Cardiac muscle cell (in vitro differentiated cells and primary cell): ENCODE measurements around the gene SRL. TPM values are rescaled to one million over a fixed set of nuclear protein-coding genes. Genes with fewer than 3 reads are reported as not detected.
"Not testable (repeated sequence)": the region's sequence is repeated elsewhere in the genome, so short reads cannot be mapped to it uniquely, and the experiment has no call there.

Source experiments
- DNase-seq, 2 donors: peaks; one replicate each; pipeline versions ENCODE4 v3.0.0 to v3.0.0-alpha.2; 2010 to 2017; ENCODE audit warnings: low read depth in 1 of 2, low spot score in 1 of 2
- H3K27ac ChIP-seq: fragments of 200-600 bp; sonication (generic); 2 replicates; pipeline ENCODE4 v1.5.1; 2016
- H3K27me3 ChIP-seq: fragments of 200-600 bp; sonication (generic); 2 replicates; pipeline ENCODE4 v1.6.0; 2016; ENCODE audit warnings: control low read depth
- H3K36me3 ChIP-seq: fragments of 200-600 bp; sonication (generic); 2 replicates; pipeline ENCODE4 v1.5.1; 2016; ENCODE audit warnings: control low read depth
- H3K4me1 ChIP-seq: fragments of 200-600 bp; sonication (generic); 2 replicates; pipeline ENCODE4 v1.8.1; 2017; ENCODE audit warnings: low read depth, mild to moderate bottlenecking, mixed run types
- H3K4me3 ChIP-seq: fragments of 200-600 bp; sonication (generic); 2 replicates; pipeline ENCODE4 v1.5.1; 2016; ENCODE audit warnings: mild to moderate bottlenecking
- H3K9me3 ChIP-seq: fragments of 200-600 bp; sonication (generic); 2 replicates; pipeline ENCODE4 v1.5.1; 2017; ENCODE audit warnings: low read depth, mild to moderate bottlenecking, control low read depth
- polyA plus RNA-seq: library from polyadenylated mRNA; unstranded; fragments of >200 nt; fragmentation: Nextera tagmentation; extraction: Ambion mirVana; gene quantifications from 2 replicates; pipeline ENCODE4 v1.2.1, GENCODE V29; 2016
- total RNA-seq: library from RNA; depleted of rRNA; stranded (reverse); fragments of >200 nt; gene quantifications from 2 replicates; pipeline ENCODE4 v1.2.3, GENCODE V29; 2016
- TF ChIP-seq, protein P1 (sequence below): IDR thresholded peaks from 2 replicates; pipeline ENCODE4 v1.5.1; 2012; ENCODE audit warnings: low read depth, mild to moderate bottlenecking, low read length

SRL gene
- total and polyA plus RNA-seq, 2 experiments from 2014 or later: 45.9 to 51.1 TPM

DNA sequence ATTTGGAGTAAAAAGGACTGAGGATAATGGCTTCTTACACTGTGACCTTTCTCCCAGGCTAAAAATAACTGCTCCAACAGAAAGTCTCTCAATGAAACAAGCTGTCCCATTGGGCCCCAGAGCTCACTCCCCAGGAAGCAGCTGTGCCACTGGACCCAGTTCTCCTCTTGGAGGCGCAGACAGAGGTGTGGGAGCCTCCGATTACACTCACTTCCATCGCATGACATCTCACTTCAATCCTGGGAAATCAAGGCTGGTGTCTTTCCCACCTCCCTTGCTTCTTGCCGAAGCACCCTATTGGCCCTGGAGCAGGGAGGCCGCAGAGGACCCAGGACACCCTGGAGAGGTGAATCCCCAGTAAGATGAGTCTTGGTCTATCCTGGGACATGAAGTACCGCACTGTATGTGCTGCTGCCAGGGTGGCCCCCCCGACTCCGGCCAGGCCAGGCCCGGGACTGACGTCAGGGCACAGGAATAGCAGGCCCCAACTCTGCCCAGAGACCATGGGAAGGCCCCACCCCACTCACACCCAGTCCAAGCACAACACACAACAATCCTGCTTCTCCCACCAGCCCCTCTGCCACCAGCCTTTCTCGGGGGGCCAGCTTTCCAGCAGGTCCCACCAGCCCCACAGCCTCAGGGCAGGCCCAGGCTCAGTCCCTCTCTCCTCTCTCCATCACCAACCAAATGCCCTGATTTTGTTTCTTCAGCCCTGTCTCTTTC is 29.5 kb downstream of the SRL start:
- no peak for DNase-seq
- Histone ChIP-seq H3K4me1 (peaks cover 43% of the 10 kb centered on the region), H3K27ac (peak overlapping the region; percentile 65), H3K4me3 (no peak overlapping the region), H3K9me3 (no peaks in the 10 kb centered on the region), H3K27me3 (no peaks in the 10 kb centered on the region), H3K36me3 (peaks cover 6% of the 10 kb centered on the region)
- TF ChIP-seq, protein P1, sequence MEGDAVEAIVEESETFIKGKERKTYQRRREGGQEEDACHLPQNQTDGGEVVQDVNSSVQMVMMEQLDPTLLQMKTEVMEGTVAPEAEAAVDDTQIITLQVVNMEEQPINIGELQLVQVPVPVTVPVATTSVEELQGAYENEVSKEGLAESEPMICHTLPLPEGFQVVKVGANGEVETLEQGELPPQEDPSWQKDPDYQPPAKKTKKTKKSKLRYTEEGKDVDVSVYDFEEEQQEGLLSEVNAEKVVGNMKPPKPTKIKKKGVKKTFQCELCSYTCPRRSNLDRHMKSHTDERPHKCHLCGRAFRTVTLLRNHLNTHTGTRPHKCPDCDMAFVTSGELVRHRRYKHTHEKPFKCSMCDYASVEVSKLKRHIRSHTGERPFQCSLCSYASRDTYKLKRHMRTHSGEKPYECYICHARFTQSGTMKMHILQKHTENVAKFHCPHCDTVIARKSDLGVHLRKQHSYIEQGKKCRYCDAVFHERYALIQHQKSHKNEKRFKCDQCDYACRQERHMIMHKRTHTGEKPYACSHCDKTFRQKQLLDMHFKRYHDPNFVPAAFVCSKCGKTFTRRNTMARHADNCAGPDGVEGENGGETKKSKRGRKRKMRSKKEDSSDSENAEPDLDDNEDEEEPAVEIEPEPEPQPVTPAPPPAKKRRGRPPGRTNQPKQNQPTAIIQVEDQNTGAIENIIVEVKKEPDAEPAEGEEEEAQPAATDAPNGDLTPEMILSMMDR: no peak

DNA sequence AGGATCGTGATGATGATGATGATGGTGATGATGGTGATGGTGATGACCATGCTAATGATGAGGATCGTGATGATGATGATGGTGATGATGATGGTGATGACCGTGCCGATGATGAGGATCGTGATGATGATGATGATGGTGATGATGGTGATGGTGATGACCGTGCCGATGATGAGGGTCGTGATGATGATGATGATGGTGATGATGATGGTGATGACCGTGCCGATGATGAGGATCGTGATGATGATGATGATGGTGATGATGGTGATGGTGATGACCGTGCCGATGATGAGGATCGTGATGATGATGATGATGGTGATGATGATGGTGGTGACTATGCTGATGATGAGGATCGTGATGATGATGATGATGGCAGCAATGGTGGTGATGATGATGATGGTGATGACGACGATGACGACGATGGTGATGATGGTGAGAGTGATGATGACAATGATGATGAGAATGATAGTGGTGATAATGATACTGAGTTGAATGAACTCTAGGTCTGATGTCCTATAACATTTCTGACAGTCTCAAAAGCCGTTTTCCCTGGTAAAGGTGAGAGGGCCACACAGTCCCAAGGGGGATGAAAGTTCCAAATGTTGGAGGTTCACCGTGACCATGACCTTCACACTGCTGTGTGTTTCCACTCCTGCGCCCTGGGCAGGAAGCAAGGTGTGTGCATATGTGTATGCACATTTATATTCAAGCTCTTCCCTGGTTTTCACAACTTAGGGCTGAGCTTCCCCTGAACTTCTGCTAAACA is 30.3 kb downstream of the SRL start:
- peak overlapping the region; percentile 65 for H3K27ac ChIP-seq
- not testable (repeated sequence) for DNase-seq, H3K9me3 ChIP-seq, H3K36me3 ChIP-seq, H3K4me3 ChIP-seq, H3K27me3 ChIP-seq
- peaks cover 39% of the 10 kb centered on the region for H3K4me1 ChIP-seq

DNA sequence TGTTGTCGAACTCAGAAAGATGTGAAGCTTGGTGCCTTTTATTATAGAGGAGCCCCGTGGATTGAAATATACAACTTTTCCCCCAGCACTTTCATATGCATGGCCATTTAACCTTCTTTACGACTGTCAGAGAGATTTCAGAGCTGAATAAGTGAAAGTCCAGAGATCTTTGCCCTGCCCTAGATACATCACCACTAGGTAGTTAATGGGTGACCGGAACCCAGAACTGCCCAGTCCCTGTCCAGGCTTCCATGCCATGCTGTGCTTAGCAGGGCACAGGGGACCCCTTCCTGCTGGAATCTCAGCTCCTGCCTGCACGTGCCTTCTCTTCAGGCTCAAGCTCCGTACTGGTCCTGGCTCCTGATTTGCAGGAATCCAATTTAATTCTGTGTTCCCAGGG is 32.2 kb downstream of the SRL start:
- Histone ChIP-seq H3K27ac (no peak overlapping the region), H3K9me3 (no peaks in the 10 kb centered on the region), H3K4me1 (peaks cover 26% of the 10 kb centered on the region), H3K27me3 (no peaks in the 10 kb centered on the region), H3K4me3 (no peak overlapping the region), H3K36me3 (peaks cover 6% of the 10 kb centered on the region)
- TF ChIP-seq, protein P1: no peak
- DNase-seq: no peak

DNA sequence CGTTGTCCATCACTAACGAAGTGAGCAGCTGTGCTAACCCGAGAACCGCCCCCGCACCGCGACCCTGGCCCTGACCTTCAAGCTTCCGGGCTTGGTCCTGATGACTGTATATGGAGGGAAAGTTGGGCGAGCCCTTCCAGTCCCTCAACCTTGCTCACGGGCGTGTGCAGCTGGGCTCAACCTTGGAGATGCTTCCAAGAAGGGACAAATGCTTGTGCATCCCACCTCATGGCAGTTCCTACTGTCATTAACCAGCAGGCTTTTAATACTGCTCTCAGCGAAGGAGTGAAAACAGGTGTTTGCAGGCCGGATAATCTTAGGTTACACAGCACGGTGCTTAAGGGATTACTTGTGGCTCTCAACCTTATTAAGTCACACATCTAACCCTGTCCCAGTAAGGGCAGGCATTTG is 33.5 kb downstream of the SRL start:
- Histone ChIP-seq H3K36me3 (peaks cover 6% of the 10 kb centered on the region), H3K4me1 (peaks cover 26% of the 10 kb centered on the region), H3K4me3 (no peak overlapping the region), H3K27me3 (no peaks in the 10 kb centered on the region), H3K27ac (peak overlapping the region; percentile 69), H3K9me3 (no peaks in the 10 kb centered on the region)
- no peak for DNase-seq
- TF ChIP-seq, protein P1: no peak

DNA sequence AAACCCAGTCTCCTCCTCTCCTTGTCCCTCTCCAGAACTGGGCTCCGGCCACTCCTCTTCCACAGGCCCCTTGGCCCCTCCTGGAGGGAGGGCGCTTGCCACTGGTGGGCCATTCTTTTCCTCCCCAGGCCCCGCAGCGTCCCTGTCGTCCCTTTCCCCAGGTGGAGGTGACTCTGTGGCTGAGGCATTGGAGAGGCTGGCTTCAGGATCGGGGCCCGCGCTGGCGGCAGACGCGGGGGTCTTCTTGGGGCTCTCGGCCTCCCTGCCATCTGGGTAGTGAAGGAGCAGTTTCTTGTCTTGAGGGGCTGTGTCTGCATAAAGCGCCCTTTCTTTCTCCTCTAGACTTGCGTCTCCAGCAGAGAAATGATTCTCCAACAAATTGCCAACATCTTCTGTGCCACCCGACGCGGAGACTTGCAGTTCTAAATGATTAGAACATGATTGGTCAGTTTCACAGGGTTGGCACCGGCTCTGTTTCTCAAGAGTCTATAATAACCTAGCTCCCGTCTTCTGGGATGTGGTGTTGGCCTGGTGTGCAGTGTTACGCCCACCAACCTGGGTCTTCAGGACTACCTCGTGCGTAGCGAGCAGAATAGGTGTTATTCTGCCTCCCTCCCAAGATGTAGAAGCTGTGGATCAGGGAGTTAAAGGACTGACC is 34.1 kb downstream of the SRL start:
- Histone ChIP-seq H3K9me3 (no peaks in the 10 kb centered on the region), H3K27me3 (no peaks in the 10 kb centered on the region), H3K4me3 (no peak overlapping the region), H3K27ac (peak overlapping the region; percentile 69), H3K4me1 (peaks cover 26% of the 10 kb centered on the region), H3K36me3 (peaks cover 7% of the 10 kb centered on the region)
- TF ChIP-seq, protein P1: no peak
- DNase-seq: no peak
